WTC11 (cell line): ENCODE data around the gene GSS. TPM values are rescaled to one million over a fixed set of nuclear protein-coding genes. Genes with fewer than 3 reads are reported as not detected.

Source experiments
- ATAC-seq: fragments of 200-7000 bp; cut with Tn5 transposase; 2 replicates; pipeline ENCODE4 v1.10.0; 2021; ENCODE audit warnings: mild to moderate bottlenecking, moderate library complexity
- CTCF ChIA-PET: fragments of 300-600 bp; sonication (Branson Sonifier 250); formaldehyde crosslinking; loops from one replicate; lab custom pipeline; 2021; ENCODE audit warnings: antibody characterized with exemption; lab: Charles Lee
- POLR2A ChIA-PET: fragments of 350-600 bp; sonication (Branson Sonifier 250); formaldehyde crosslinking; loops from one replicate; lab custom pipeline; 2021; ENCODE audit warnings: antibody characterized with exemption; lab: Charles Lee
- DNase-seq: peaks from one replicate; pipeline ENCODE4 v3.0.0; 2021; ENCODE audit warnings: low spot score
- H3K27ac Mint-ChIP-seq: 2 replicates; pipeline ENCODE4 v1.8.0; 2021; ENCODE audit warnings: mixed read lengths
- H3K27me3 Mint-ChIP-seq: 2 replicates; pipeline ENCODE4 v1.8.0; 2021; ENCODE audit warnings: low read depth, mild to moderate bottlenecking, moderate library complexity, mixed read lengths
- H3K36me3 Mint-ChIP-seq: 2 replicates; pipeline ENCODE4 v1.8.0; 2021; ENCODE audit warnings: mixed read lengths
- H3K4me1 Mint-ChIP-seq: 2 replicates; pipeline ENCODE4 v1.8.0; 2022; ENCODE audit warnings: mixed read lengths
- H3K4me3 Mint-ChIP-seq: 2 replicates; pipeline ENCODE4 v1.8.0; 2021; ENCODE audit warnings: mild to moderate bottlenecking, moderate library complexity, mixed read lengths
- H3K9me3 Mint-ChIP-seq: 2 replicates; pipeline ENCODE4 v1.8.0; 2021; ENCODE audit warnings: mixed read lengths
- AR ChIP-seq: fragments of 250-450 bp; sonication (Bioruptor Pico); IDR thresholded peaks from 2 replicates; pipeline ENCODE4 v1.9.0; 2021; ENCODE audit warnings: mild to moderate bottlenecking
- ATF2 ChIP-seq: sonication (generic); formaldehyde crosslinking; IDR thresholded peaks from 2 replicates; pipeline ENCODE4 v1.8.1; 2022; ENCODE audit warnings: low read depth, missing genetic modification reagents, borderline replicate concordance
- ATF3 ChIP-seq: sonication (generic); formaldehyde crosslinking; conservative IDR thresholded peaks from 2 replicates; pipeline ENCODE4 v1.8.1; 2022; ENCODE audit warnings: mild to moderate bottlenecking, missing genetic modification reagents
- ATF6 ChIP-seq: sonication (generic); formaldehyde crosslinking; IDR thresholded peaks from 2 replicates; pipeline ENCODE4 v1.8.1; 2023; ENCODE audit warnings: mild to moderate bottlenecking, missing genetic modification reagents
- CBFB ChIP-seq: sonication (generic); formaldehyde crosslinking; IDR thresholded peaks from 2 replicates; pipeline ENCODE4 v1.8.1; 2022; ENCODE audit warnings: mild to moderate bottlenecking, low read depth, missing genetic modification reagents
- CDX4 ChIP-seq: fragments of 250-450 bp; sonication (Bioruptor Pico); IDR thresholded peaks from 2 replicates; pipeline ENCODE4 v1.9.0; 2021; ENCODE audit warnings: moderate library complexity, mild to moderate bottlenecking, inconsistent platforms, borderline replicate concordance
- EMX1 ChIP-seq: fragments of 250-450 bp; sonication (Bioruptor Pico); IDR thresholded peaks from 2 replicates; pipeline ENCODE4 v1.8.0; 2021; ENCODE audit warnings: mild to moderate bottlenecking
- FOXP1 ChIP-seq: sonication (generic); formaldehyde crosslinking; IDR thresholded peaks from 2 replicates; pipeline ENCODE4 v1.8.0; 2022; ENCODE audit warnings: missing genetic modification reagents, mild to moderate bottlenecking, moderate library complexity, borderline replicate concordance
- JAZF1 ChIP-seq: fragments of 250-450 bp; sonication (Bioruptor Pico); IDR thresholded peaks from 2 replicates; pipeline ENCODE4 v1.9.0; 2021; ENCODE audit warnings: moderate library complexity, mild to moderate bottlenecking, inconsistent platforms
- RELA ChIP-seq: sonication (generic); formaldehyde crosslinking; IDR thresholded peaks from 2 replicates; pipeline ENCODE4 v1.8.1; 2022; ENCODE audit warnings: missing genetic modification reagents, mild to moderate bottlenecking, borderline replicate concordance
- RORB ChIP-seq: fragments of 250-450 bp; sonication (Bioruptor Pico); IDR thresholded peaks from 2 replicates; pipeline ENCODE4 v1.9.0; 2021; ENCODE audit warnings: mild to moderate bottlenecking
- ZNF121 ChIP-seq: sonication (generic); formaldehyde crosslinking; IDR thresholded peaks from 2 replicates; pipeline ENCODE4 v1.8.0; 2023; ENCODE audit warnings: missing genetic modification reagents
- ZNF281 ChIP-seq: sonication (generic); formaldehyde crosslinking; IDR thresholded peaks from 2 replicates; pipeline ENCODE4 v1.8.0; 2023; ENCODE audit warnings: mild to moderate bottlenecking, missing genetic modification reagents
- ZNF396 ChIP-seq: fragments of 250-450 bp; sonication (Bioruptor Pico); IDR thresholded peaks from 2 replicates; pipeline ENCODE4 v1.8.0; 2021; ENCODE audit warnings: mild to moderate bottlenecking, moderate library complexity, borderline replicate concordance
- ZNF423 ChIP-seq: fragments of 250-450 bp; sonication (Bioruptor Pico); IDR thresholded peaks from 2 replicates; pipeline ENCODE4 v2.1.2; 2022; ENCODE audit warnings: mild to moderate bottlenecking, moderate library complexity
- total RNA-seq: library from RNA; stranded (reverse); gene quantifications from 3 replicates; pipeline ENCODE4 v1.2.3, GENCODE V29; 2021
- TF ChIP-seq, protein P1 (sequence below): sonication (generic); formaldehyde crosslinking; IDR thresholded peaks from 2 replicates; pipeline ENCODE4 v1.8.0; 2022; ENCODE audit warnings: missing genetic modification reagents
- TF ChIP-seq, protein P2 (sequence below): fragments of 250-450 bp; sonication (Bioruptor Pico); IDR thresholded peaks from 2 replicates; pipeline ENCODE4 v1.9.0; 2021; ENCODE audit warnings: mild to moderate bottlenecking

GSS gene
- total RNA-seq, 1 experiment from 2014 or later, result 47.3 TPM

GRCh38 chr20:34945315-34946077, 10.1 kb downstream of the GSS start:
- no peak overlapping the region for H3K4me3 Mint-ChIP-seq
- ATAC-seq (no peak), DNase-seq (no peak)
- no peak overlapping the region for H3K27ac Mint-ChIP-seq
- POLR2A ChIA-PET, result no interaction called here
- H3K9me3 Mint-ChIP-seq, result no peaks in the 10 kb centered on the region
- TF ChIP-seq ATF3 (CRISPR knock-in tag) (no peak), JAZF1 (CRISPR knock-in tag) (no peak), ZNF396 (CRISPR knock-in tag) (no peak), ATF2 (CRISPR knock-in tag) (no peak), RORB (no peak), AR (no peak), CDX4 (CRISPR knock-in tag) (no peak), ATF6 (no peak), RELA (CRISPR knock-in tag) (no peak), FOXP1 (CRISPR knock-in tag) (no peak), ZNF121 (CRISPR knock-in tag) (no peak), ZNF423 (CRISPR knock-in tag) (no peak), EMX1 (CRISPR knock-in tag) (no peak), CBFB (no peak), ZNF281 (no peak)
- TF ChIP-seq, protein P1, sequence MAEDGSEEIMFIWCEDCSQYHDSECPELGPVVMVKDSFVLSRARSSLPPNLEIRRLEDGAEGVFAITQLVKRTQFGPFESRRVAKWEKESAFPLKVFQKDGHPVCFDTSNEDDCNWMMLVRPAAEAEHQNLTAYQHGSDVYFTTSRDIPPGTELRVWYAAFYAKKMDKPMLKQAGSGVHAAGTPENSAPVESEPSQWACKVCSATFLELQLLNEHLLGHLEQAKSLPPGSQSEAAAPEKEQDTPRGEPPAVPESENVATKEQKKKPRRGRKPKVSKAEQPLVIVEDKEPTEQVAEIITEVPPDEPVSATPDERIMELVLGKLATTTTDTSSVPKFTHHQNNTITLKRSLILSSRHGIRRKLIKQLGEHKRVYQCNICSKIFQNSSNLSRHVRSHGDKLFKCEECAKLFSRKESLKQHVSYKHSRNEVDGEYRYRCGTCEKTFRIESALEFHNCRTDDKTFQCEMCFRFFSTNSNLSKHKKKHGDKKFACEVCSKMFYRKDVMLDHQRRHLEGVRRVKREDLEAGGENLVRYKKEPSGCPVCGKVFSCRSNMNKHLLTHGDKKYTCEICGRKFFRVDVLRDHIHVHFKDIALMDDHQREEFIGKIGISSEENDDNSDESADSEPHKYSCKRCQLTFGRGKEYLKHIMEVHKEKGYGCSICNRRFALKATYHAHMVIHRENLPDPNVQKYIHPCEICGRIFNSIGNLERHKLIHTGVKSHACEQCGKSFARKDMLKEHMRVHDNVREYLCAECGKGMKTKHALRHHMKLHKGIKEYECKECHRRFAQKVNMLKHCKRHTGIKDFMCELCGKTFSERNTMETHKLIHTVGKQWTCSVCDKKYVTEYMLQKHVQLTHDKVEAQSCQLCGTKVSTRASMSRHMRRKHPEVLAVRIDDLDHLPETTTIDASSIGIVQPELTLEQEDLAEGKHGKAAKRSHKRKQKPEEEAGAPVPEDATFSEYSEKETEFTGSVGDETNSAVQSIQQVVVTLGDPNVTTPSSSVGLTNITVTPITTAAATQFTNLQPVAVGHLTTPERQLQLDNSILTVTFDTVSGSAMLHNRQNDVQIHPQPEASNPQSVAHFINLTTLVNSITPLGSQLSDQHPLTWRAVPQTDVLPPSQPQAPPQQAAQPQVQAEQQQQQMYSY (CRISPR knock-in tag), result no peak
- TF ChIP-seq, protein P2, sequence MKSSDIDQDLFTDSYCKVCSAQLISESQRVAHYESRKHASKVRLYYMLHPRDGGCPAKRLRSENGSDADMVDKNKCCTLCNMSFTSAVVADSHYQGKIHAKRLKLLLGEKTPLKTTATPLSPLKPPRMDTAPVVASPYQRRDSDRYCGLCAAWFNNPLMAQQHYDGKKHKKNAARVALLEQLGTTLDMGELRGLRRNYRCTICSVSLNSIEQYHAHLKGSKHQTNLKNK (CRISPR knock-in tag), result no peak
- H3K36me3 Mint-ChIP-seq, result peaks cover 35% of the 10 kb centered on the region
- CTCF ChIA-PET, result interaction anchor here (1.0 kb wide), 1 partner anchor 397 kb away, joined by 3 read pairs; no protein-coding TSS in a partner anchor
- no peaks in the 10 kb centered on the region for H3K27me3 Mint-ChIP-seq
- no peaks in the 10 kb centered on the region for H3K4me1 Mint-ChIP-seq
